IPS-NIHi7 (cell line): Measurements from ENCODE around the gene SERGEF.
"Not testable (repeated sequence)": the region's sequence is repeated elsewhere in the genome, so short reads cannot be mapped to it uniquely, and the experiment has no call there.

Source experiments
- DNase-seq: peaks from one replicate; pipeline ENCODE4 v3.0.0; 2012; ENCODE audit warnings: mixed read lengths; ENCODE audit errors: extremely low spot score

The SERGEF gene

DNA sequence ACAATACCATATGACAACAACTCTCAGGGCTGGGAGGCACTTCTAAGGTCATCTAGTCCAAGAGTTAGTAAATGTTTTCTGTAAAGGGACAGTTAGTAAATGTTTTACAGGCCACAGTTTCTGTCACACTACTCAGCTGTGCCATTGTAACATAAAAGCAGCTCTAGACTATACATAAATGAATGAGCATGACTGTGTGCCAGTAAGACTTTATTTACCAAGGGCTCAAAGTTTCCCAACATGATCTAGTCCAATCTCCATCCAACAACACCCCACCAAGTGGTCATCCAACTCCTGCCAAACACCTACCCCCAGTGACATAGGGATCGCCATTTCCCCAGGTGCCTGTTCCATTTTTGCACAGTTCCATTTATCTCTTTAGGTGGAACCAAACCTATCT is 12.1 kb downstream of the SERGEF start:
- no peak for DNase-seq

GRCh38 chr11:18000128-18000527 is 12.7 kb downstream of the SERGEF start:
- not testable (repeated sequence) for DNase-seq

- DNase-seq: no peak
Measured at GRCh38 chr11:17992916-17993315, 19.9 kb downstream of the SERGEF start.

DNA sequence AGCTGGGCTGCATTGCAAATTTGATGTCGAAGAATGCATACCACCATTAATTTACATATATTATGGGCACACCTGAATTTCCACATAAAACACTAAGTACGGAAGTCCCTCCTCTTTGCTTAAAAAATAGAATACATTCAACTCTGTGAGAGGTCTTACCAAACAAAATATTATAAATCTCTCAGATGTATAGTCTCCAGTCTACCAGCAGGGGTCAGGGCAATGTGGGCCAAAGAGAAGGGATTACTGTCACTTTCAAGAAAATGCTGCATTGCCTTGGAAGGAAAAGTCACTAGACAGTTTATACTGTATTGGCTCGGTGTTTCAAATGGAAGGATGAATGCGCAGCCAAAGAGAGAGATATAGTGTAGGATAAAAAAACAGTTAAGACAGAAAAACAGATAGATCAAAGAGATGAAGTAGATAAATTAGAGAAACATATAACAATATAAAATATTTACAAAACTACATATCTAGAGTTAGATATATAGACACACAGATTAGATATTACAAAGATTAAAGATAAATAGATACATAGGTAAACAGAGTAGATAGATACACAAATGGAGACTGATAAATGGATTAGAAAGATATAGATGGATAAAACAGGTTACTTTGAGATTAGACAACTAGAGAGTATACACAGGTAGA is 20.9 kb downstream of the SERGEF start:
- peak; percentile 59 for DNase-seq

GRCh38 chr11:17989306-17989705 is 23.5 kb downstream of the SERGEF start:
- DNase-seq: no peak

DNA sequence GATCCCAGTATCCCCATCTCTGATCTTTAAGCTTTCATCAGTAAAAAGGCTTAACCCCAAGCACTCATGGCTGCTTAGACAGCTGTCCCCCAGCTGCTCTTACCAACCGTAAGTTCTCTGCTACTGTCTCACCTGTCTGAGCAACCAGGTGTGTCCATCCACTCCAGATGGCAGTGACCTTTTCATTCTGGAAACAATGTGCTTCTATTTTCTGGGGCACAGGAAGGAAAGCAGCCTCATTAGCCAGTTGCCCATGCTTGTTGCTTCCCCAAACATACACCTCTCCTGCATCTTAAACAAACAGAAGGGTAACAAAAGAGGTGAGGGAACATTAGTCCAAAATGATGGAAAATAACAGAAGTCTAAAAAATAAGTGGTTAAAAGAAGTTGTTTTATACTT is 24.4 kb downstream of the SERGEF start:
- no peak for DNase-seq

GRCh38 chr11:17987826-17988225 is 25.0 kb downstream of the SERGEF start:
- no peak for DNase-seq

DNA sequence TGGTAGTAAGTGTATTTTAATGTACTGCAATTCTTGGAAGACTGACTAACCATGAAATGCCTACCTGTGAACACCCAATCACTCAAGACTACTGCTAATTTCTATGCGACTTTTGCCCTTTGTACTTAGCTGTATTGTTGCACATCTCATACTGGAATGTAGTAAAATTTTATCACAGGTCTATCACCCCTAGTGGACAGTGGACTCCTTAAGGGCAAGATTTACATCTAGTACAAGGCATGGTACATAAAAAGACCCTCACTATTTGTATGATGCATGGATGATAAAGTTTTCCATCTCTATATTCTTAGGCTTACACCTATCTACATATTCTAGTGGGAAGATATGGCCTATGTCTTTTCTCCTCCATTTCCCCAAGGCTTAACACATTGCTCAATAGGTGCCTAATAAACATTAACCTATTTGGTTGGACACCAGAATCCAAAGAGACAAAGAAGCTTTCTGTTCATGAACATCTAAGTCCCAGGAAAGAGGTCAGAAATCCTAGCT is 26.1 kb downstream of the SERGEF start:
- no peak for DNase-seq

GRCh38 chr11:17986007-17986710 is 26.7 kb downstream of the SERGEF start:
- DNase-seq: no peak

GRCh38 chr11:17985517-17985916 is 27.3 kb downstream of the SERGEF start:
- DNase-seq: no peak

DNA sequence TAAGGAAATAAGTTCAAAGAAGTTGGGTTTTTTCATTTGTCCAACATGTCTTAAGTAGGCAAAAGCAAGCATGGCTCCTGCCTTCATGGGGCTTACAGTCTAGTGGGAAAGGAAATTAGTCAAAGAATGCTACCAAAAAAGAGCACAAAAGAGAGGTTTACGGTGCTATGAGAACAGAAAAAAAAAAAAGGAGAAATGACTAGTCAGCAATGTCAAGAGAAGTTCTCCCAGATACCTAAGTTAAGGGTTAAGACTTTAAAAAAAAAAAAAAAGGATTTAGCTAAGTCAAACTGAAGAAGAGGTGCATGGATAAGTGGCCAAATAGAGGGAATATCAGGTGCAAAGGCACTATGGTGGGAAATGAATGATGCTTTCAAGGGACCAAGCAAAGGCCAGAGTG is 29.3 kb downstream of the SERGEF start:
- no peak for DNase-seq

GRCh38 chr11:17979770-17980371 is 33.0 kb downstream of the SERGEF start:
- peak; percentile 86 for DNase-seq

GRCh38 chr11:17978553-17979287 is 34.1 kb downstream of the SERGEF start:
- DNase-seq: peak; percentile 86

- no peak for DNase-seq
Measured at GRCh38 chr11:17976651-17977050, 36.2 kb downstream of the SERGEF start.

DNA sequence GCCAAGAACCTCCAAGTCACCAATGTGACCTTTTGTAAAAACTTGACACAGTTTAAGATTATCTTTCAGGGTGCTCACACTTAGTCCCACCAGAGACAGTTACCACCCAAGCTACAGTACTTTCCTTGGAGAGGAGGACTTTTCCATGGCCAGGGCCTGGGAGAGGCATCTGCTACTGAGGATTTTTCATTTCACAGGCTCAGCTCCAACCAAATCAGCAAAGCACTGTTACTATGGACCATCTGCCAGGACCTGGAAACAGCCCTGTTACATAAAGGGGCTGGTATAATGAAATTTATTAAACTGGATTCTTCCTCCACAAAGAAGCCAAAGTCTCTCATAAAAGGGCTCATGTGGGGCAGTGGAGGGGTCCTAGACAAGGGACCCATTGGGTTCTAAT is 38.6 kb downstream of the SERGEF start:
- no peak for DNase-seq

DNA sequence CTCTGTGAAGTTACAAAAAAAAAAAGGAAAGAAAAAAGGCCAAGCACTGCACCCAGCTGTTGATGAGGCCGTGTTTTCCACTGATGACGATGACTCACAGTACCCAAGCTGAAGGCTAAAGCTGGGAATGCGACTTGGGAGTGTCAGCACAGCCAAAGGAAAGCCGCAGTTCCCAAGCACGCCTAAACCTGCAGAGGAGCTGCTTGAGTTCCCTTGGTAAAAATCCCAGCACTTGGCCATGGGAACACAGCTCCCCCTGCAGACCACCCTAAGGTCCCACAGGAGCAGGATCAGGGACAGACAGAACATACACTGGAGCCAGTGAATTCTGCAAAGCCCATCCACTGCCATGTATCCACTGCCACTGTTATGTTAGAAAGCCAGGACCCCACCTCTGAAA is 39.9 kb downstream of the SERGEF start:
- peak; percentile 89 for DNase-seq

DNA sequence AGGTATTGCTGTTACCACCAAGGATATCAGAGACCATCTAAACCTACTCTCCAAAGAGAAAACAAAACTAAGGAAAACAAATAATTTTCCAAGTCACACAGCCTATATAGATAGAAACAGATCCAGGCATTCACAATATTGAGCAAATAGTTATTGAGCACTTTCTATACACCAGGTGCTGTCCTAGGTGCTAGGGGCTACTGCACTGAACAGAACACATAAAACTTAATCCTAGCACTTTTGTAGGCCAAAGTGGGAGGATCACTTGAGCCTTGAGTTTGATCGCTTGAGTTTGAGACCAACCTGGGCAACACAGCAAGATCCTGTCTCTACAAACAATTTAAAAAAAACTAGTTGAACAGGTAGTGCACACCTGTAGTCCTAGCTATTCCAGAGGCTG is 44.6 kb downstream of the SERGEF start:
- DNase-seq: no peak

- no peak for DNase-seq
Measured at GRCh38 chr11:17967661-17968060, 45.2 kb downstream of the SERGEF start.

DNA sequence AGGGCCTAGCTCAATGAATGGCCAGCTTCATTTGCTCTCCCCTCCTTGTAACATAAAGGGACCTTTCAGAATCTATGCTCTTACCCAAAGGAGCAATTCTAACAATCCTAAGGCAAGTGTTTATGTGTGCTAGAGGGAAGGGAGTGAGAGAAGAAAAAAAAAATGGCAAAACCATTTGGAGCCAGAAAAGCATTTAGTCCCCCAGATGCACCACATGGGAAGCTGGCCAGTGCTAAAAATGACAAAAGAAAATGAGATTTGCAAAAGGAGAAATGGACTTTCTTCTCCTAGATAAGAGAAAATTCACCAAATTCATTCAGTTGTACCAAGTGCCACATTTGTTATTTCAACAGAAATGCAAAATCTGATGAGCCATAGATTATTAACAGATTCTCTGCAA is 52.8 kb downstream of the SERGEF start:
- DNase-seq: no peak

GRCh38 chr11:17958446-17958845 is 54.4 kb downstream of the SERGEF start:
- DNase-seq: no peak

DNA sequence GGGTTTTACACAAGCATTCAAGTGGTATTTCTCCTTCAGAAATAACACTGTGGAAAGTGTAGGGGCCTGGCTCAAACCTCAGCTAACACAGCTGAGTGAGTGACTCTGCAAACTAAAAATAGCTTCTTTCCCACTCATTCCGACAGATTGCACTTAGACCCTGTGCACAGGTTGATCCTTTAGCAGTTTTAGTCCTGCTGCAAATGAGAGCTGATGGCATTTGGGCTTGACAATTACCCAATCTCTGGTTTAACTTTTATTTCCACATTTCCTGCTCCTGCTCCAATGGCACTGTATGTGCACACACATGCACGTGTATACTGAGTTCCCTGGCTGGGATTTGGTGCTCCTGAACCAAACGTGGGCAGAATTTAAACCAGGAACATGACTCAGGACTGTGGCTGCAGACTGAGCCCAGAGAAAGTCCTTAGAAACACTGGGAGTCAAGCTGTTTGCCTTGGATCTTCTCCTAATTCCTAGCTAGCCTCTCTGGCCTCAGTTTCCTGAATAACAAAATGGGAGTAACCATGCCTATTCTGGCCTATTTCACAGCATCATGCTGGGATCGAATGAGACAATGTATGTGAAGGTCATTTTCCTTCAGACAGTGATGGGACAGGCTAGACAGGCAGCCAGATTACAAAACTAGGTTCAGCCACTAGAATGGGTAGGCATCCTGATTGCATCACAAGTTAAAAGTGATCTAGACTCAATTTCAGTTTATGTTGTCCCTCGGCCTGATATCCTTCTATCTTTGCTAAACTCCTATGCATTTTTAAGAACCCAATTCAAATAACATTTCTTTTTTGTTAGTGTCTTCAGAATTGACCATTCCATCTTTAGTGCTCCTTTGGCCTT is 58.2 kb downstream of the SERGEF start:
- no peak for DNase-seq
